Measurements from ENCODE around the gene C13orf46.
A peak's percentile ranks its signal among the peaks of the same experiment; 100 is the strongest.

Gene C13orf46

DNA sequence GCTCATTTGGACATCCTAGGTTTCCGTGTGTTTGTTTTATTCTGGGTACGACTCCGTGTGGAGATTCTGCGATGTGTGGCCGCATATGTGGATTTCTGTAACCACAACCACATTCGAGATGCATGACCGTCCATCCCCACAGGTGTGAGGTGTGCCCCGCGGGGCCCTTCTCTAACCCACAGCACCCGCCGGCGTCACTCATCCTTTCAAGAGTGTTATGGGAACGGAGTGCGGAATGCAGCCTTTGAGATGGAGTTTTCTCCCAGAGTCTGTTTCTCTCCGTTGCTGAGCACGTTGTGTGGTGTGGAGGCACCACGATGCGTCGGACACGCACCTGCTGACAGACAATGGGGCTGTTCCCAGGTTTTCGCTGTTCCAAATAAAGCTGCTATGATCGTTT, 40.0 kb downstream of the C13orf46 start:
- DNase-seq (ENCODE audit: low read depth): no peak
- TF ChIP-seq, protein P1, sequence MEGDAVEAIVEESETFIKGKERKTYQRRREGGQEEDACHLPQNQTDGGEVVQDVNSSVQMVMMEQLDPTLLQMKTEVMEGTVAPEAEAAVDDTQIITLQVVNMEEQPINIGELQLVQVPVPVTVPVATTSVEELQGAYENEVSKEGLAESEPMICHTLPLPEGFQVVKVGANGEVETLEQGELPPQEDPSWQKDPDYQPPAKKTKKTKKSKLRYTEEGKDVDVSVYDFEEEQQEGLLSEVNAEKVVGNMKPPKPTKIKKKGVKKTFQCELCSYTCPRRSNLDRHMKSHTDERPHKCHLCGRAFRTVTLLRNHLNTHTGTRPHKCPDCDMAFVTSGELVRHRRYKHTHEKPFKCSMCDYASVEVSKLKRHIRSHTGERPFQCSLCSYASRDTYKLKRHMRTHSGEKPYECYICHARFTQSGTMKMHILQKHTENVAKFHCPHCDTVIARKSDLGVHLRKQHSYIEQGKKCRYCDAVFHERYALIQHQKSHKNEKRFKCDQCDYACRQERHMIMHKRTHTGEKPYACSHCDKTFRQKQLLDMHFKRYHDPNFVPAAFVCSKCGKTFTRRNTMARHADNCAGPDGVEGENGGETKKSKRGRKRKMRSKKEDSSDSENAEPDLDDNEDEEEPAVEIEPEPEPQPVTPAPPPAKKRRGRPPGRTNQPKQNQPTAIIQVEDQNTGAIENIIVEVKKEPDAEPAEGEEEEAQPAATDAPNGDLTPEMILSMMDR (conservative IDR thresholded peaks at IDR 0.05; ENCODE audit: low read length): no peak
- no peak overlapping the region for H3K4me3 ChIP-seq (ENCODE audit: low read length)

DNA sequence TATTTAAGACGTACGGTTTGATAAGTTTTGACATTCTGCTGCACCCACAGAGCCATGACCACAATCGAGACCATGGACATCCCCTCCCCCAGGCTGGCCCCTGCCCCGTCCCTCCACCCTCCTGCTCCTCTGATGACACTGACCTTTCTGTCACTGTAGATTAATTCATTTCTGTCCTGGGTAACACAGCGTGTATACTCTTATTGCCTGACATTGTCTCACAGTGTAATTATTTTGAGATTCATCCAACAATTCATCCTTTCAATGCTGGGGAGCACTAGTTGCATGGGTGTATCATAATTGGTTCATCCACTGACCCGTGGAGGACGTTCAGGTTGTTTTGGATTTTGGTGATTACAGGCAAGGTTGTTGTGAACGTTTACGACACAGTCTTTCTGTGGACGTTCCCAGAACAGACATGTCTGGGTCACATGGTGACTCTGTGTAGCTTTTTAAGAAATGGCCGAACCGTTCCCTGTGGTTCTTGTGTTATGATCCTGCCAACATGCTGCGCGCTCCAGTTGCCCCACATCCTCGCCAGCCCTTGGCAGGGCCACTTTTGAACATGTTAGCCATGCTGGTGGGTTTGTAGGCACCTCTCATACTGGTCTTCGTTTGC, 41.9 kb downstream of the C13orf46 start:
- DNase-seq (ENCODE audit: low read depth): no peak
- TF ChIP-seq, protein P1 (conservative IDR thresholded peaks at IDR 0.05; ENCODE audit: low read length): no peak
- no peak overlapping the region for H3K4me3 ChIP-seq (ENCODE audit: low read length)

DNA sequence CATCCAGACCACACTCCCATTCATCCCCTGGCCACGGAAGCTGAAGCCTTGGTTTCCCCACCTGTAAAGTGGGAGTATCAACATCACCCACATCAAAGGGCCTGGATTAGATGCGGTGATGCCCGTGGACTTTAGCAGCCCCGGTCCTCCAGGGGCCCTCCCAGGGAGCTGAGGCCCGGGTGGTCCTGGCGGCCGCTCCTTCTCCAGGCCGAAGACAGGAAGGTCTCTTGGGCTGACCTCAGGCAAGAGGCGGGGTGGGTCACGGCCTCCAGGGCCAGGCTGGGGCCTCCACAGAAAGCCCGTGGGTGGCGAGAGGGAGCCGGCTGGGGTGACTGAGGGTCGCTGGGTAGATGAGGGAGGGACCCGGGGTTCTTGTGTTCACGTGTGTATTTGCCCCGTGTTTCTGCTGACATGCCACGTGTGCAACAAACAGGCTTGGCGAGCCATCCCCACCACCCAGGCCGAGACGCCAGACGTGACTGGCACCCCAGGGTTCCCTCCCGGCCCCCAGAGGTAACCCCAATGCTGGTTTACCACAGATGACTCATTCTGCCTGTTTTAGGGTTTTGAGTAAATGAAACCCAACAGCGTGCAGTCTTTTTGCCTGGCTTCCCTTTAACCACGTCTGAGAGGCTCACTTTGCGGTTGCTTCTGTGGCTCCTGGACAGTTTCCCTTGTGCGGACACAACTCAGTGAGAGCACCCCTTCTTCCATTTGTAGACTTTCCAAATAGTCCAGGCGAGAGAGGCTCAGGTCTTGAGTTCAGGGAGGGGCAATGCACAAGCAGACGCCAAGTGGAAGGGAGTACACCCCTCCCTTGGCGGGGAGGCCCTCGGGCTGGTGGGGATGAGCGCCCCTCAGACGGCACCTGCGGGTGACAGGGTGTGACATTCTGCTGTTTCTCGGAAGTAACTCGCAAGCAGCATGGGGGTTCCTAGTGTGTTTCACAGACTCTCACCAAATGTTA, 42.9 kb downstream of the C13orf46 start:
- DNase-seq (ENCODE audit: low read depth): no peak
- H3K4me3 ChIP-seq (ENCODE audit: low read length): no peak overlapping the region
- TF ChIP-seq, protein P1 (conservative IDR thresholded peaks at IDR 0.05; ENCODE audit: low read length): no peak

DNA sequence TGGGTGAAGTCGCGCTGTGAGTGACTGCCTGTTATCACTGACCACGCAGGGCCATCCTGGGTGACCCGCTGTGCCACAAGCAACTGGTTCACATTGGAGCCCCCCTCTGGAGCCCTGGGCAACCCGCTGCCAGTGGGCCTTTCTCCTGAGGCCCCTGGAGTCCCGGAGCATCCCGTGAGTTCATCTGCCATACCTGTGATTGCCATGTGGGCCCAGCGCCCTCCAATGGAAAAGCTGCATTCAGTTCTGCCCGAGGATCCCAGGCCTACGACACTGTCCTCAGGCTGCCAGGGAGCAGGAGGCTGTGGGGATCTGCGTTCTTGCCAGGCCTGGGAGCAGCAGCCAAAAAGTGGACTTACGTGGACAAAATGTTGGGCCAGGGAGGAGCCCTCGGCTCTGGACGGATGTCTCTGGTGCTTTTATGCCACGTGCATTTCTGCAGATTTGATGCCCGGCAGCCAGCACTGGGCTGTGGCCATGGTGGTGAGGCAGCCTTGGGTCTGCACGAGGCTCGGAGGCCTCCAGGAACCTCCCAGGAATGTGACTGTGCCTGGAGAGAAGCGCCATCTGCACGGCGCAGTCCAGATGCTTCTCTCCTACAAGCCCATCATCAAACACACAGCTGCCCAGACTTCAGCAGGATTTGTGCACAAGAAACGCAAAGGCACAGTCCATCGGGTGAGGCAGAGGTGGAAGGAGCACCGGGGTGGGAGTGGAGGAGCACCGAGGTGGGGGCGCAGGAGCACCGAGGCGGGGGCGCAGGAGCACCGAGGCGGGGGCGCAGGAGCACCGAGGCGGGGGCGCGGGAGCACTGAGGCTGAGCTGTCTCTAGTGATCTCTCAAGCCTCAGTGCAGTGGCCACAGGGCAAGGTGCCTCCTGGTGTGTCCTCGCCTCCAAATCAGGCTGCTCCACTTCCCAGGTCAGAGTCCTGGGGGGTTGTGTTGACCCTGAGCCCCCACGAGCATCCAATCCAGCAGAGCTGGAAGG, 44.0 kb downstream of the C13orf46 start:
- DNase-seq (ENCODE audit: low read depth): peak; percentile 65
- H3K4me3 ChIP-seq (ENCODE audit: low read length): no peak overlapping the region
- TF ChIP-seq, protein P1 (conservative IDR thresholded peaks at IDR 0.05; ENCODE audit: low read length): no peak

DNA sequence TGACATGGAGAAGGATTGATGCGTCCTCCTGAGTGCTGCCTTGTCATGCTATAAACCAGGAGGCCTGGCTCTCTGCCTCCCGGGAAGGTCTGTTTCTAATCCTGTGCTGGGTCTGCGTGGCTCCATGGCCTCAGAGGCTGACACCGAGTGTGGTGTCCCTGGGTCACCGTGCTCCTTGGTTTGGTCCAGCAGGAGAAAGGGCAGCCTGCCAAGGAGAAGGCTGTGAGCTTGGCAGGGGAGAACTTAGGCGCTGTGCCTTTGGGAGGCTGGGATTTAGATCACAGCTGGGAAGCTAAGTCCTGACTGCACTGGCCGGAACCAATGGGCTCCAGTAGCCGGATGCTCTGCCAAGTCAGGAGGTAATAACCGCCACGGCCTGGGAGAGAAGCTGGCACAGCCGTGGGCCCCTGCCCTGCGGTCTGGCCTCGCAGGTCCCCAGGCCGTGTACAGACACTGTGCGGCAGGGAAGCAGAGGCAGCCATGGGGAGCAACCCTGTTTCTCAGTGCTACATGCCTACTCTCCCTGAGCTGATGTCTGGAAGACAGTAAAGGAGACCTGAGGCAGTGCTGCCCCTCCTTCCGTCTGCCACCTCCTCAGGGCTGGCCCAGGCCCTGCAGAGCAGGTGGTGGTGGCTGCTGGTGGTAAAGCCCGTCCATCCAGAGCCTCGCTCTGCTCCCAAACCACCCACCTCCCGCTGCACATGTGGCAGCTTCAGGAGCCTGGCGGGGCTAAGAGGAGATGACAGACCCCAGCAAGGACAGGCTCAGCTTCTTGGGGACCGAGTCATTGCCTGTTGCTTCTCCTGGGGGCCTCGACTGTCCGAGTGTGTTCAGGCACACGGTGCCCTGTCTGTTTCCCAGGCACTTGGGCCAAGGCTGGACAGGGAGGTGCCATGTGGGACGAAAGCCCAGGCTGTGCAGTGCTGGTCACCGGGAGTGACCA, 44.9 kb downstream of the C13orf46 start:
- H3K4me3 ChIP-seq (ENCODE audit: low read length): peak overlapping the region; percentile 15; the same call in 1 of the 2 replicates
- TF ChIP-seq, protein P1 (conservative IDR thresholded peaks at IDR 0.05; ENCODE audit: low read length): no peak
- peak; percentile 99 for DNase-seq (ENCODE audit: low read depth)

Data from AG10803 (cell line).